Sigmoid colon (tissue), 7 donors: ENCODE results near the gene ESR1. TPM values are rescaled to one million over a fixed set of nuclear protein-coding genes. Genes with fewer than 3 reads are reported as not detected.
"Not testable (repeated sequence)": the region's sequence is repeated elsewhere in the genome, so short reads cannot be mapped to it uniquely, and the experiment has no call there.

ENCODE experiments used
- DNase-seq: peaks from one replicate; pipeline ENCODE4 v3.0.0-alpha.2; 2019
- H3K27ac ChIP-seq, 4 donors: fragments of 200-600 bp; sonication (generic); one replicate each; pipeline ENCODE4 v1.5.1; 2016 to 2019; ENCODE audit warnings: mild to moderate bottlenecking in 1 of 4
- H3K27me3 ChIP-seq, 3 donors: fragments of 200-600 bp; sonication (generic); one replicate each; pipeline ENCODE4 v1.5.1; 2019; ENCODE audit warnings: mild to moderate bottlenecking in 1 of 3
- H3K36me3 ChIP-seq, 4 donors: fragments of 200-600 bp; sonication (generic); one replicate each; pipeline ENCODE4 v1.5.1; 2016 to 2019
- H3K4me1 ChIP-seq, 4 donors: fragments of 200-600 bp; sonication (generic); one replicate each; pipeline ENCODE4 v1.5.1; 2017 to 2019
- H3K4me3 ChIP-seq, 4 donors: fragments of 200-600 bp; sonication (generic); one replicate each; pipeline ENCODE4 v1.5.1; 2017 to 2019; ENCODE audit warnings: mild to moderate bottlenecking in 2 of 4, moderate library complexity in 1 of 4
- H3K9me3 ChIP-seq, 4 donors: fragments of 200-600 bp in 3 of 4; sonication (generic) in 3 of 4; one replicate each; pipeline versions ENCODE4 v1.5.1 to v1.6.1; 2013 to 2019
- EP300 ChIP-seq, 4 donors: sonication (generic); formaldehyde crosslinking; IDR thresholded peaks; one replicate each; pipeline ENCODE4 v1.6.1; 2017; ENCODE audit warnings: antibody characterized with exemption in 4 of 4
- POLR2A ChIP-seq, 2 donors: fragments of 450-650 bp; IDR thresholded peaks; one replicate each; pipeline ENCODE4 v1.6.1; 2016; ENCODE audit warnings: antibody characterized with exemption in 2 of 2, mild to moderate bottlenecking in 2 of 2, moderate library complexity in 2 of 2
- POLR2AphosphoS5 ChIP-seq, 4 donors: sonication (generic); formaldehyde crosslinking; IDR thresholded peaks; one replicate each; pipeline ENCODE4 v1.6.1; 2017; ENCODE audit warnings: antibody characterized with exemption in 4 of 4
- WGBS, 2 donors: extraction: QIAGEN DNeasy Blood & Tissue Kit; methylation state at CpG; one replicate each; pipeline ENCODE4 v1.1.7; 2013; 5-methylcytosine and 5-hydroxymethylcytosine counted together
- intact Hi-C: fragments of 100-400 bp; cut with DNase I; formaldehyde crosslinking; loops from one replicate; pipeline ENCODE4 v1.15.1; 2023
- polyA plus RNA-seq, 3 donors: library from polyadenylated mRNA; stranded (reverse); fragments of 200-250 nt; gene quantifications; one replicate each; pipeline ENCODE4 v1.2.3, GENCODE V29; 2013
- total RNA-seq, 4 donors: library from RNA; depleted of rRNA; stranded (reverse); fragments of >200 nt; gene quantifications; one replicate each; pipeline ENCODE4 v1.1.0, GENCODE V29; 2016
- TF ChIP-seq, protein P1 (sequence below), 4 experiments: fragments of 450-650 bp in 3 of 4; fragments of 200-600 bp in 1 of 4; IDR thresholded peaks; one replicate each; pipeline ENCODE4 v1.5.1; 2016 to 2019; ENCODE audit warnings: antibody characterized with exemption in 4 of 4, mild to moderate bottlenecking in 3 of 4, moderate library complexity in 2 of 4
- donor health status: healthy with polysubstance abuse.
- donor health status: Bipolar disorder and iron deficiency.
- donor health status: healthy.

ESR1 gene
- total and polyA plus RNA-seq, 7 donors, result under 0.01 to 2.2 (median 0.91) TPM; not detected in 1

GRCh38 chr6:151963001-151963400 is 155.5 kb downstream of the ESR1 start:
- no peak overlapping the region for H3K4me3 ChIP-seq
- no peak overlapping the region for H3K27ac ChIP-seq
- intact Hi-C loops, result no loop called here
- H3K9me3 ChIP-seq, result peaks cover 0 to 3% (median 0%) of the 10 kb centered on the region in 4 donors
- DNase-seq, result no peak
- no peaks in the 10 kb centered on the region for H3K27me3 ChIP-seq
- TF ChIP-seq POLR2A (IDR thresholded peaks at IDR 0.05) (no peak), POLR2AphosphoS5 (IDR thresholded peaks at IDR 0.05) (no peak), EP300 (IDR thresholded peaks at IDR 0.05) (no peak)
- TF ChIP-seq, protein P1, sequence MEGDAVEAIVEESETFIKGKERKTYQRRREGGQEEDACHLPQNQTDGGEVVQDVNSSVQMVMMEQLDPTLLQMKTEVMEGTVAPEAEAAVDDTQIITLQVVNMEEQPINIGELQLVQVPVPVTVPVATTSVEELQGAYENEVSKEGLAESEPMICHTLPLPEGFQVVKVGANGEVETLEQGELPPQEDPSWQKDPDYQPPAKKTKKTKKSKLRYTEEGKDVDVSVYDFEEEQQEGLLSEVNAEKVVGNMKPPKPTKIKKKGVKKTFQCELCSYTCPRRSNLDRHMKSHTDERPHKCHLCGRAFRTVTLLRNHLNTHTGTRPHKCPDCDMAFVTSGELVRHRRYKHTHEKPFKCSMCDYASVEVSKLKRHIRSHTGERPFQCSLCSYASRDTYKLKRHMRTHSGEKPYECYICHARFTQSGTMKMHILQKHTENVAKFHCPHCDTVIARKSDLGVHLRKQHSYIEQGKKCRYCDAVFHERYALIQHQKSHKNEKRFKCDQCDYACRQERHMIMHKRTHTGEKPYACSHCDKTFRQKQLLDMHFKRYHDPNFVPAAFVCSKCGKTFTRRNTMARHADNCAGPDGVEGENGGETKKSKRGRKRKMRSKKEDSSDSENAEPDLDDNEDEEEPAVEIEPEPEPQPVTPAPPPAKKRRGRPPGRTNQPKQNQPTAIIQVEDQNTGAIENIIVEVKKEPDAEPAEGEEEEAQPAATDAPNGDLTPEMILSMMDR (IDR thresholded peaks at IDR 0.05), result no peak
- no peaks in the 10 kb centered on the region for H3K4me1 ChIP-seq
- 64 to 67% methylated on average over 2 of the region's 2 CpGs for WGBS, 2 donors
- no peaks in the 10 kb centered on the region for H3K36me3 ChIP-seq

- WGBS, 2 donors, result 92 to 94% methylated on average over 4 of the region's 4 CpGs
These were observed 156.9 kb downstream of the ESR1 start for GRCh38 chr6:151964412-151964811.

GRCh38 chr6:151974061-151974617 is 166.7 kb downstream of the ESR1 start:
- DNase-seq, result no peak
- no peak overlapping the region for H3K27ac ChIP-seq
- no peaks in the 10 kb centered on the region for H3K36me3 ChIP-seq
- intact Hi-C loops, result no loop called here
- H3K9me3 ChIP-seq, result no peaks in the 10 kb centered on the region
- TF ChIP-seq, protein P1 (IDR thresholded peaks at IDR 0.05), result no peak
- TF ChIP-seq POLR2A (IDR thresholded peaks at IDR 0.05) (no peak), EP300 (IDR thresholded peaks at IDR 0.05) (no peak), POLR2AphosphoS5 (IDR thresholded peaks at IDR 0.05) (no peak)
- 86 to 92% methylated on average over 4 of the region's 4 CpGs for WGBS, 2 donors
- H3K4me1 ChIP-seq, result no peaks in the 10 kb centered on the region
- no peaks in the 10 kb centered on the region for H3K27me3 ChIP-seq
- H3K4me3 ChIP-seq, result no peak overlapping the region

More at GRCh38 chr6:151964412-151964811, 156.9 kb downstream of the ESR1 start:
- intact Hi-C loops, H3K9me3 ChIP-seq, H3K27me3 ChIP-seq, H3K36me3 ChIP-seq, H3K4me3 ChIP-seq, H3K27ac ChIP-seq, DNase-seq, H3K4me1 ChIP-seq: not testable (repeated sequence)

- H3K9me3 ChIP-seq, result no peaks in the 10 kb centered on the region
- DNase-seq, result no peak
- H3K27me3 ChIP-seq, result no peaks in the 10 kb centered on the region
- no peak overlapping the region for H3K27ac ChIP-seq
- no peaks in the 10 kb centered on the region for H3K36me3 ChIP-seq
- 56 to 94% methylated on average over 1 of the region's 1 CpG for WGBS, 2 donors
- no peak overlapping the region for H3K4me3 ChIP-seq
- intact Hi-C loops, result no loop called here
- no peaks in the 10 kb centered on the region for H3K4me1 ChIP-seq
- TF ChIP-seq POLR2A (IDR thresholded peaks at IDR 0.05) (no peak), POLR2AphosphoS5 (IDR thresholded peaks at IDR 0.05) (no peak), EP300 (IDR thresholded peaks at IDR 0.05) (no peak)
- TF ChIP-seq, protein P1 (IDR thresholded peaks at IDR 0.05), result no peak
These were observed 168.3 kb downstream of the ESR1 start for GRCh38 chr6:151975795-151976194.

DNA sequence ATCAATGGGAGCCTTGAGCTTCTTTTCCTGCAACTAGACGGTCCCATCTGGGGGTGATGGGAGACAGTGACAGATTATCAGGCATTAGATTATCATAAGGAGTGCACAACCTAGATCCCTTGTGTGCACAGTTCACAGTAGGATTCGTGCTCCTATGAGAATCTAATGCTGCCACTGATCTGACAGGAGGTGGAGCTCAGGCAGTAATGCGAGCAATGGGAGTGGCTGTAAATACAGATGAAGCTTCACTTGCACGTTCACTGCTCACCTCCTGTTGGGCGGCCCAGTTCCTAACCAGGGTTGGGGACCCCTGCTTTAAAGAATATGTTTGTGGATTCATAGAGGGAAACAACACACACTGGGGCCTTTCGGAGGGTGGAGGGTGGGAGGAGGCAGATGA is 180.7 kb downstream of the ESR1 start:
- H3K27me3 ChIP-seq, H3K27ac ChIP-seq, H3K9me3 ChIP-seq, H3K4me3 ChIP-seq, H3K36me3 ChIP-seq, DNase-seq, H3K4me1 ChIP-seq, intact Hi-C loops: not testable (repeated sequence)
- 44 to 66% methylated on average over 6 of the region's 6 CpGs for WGBS, 2 donors

GRCh38 chr6:151992091-151992490 is 184.6 kb downstream of the ESR1 start:
- Histone ChIP-seq H3K4me1 (no peaks in the 10 kb centered on the region), H3K4me3 (no peak overlapping the region), H3K27me3 (no peaks in the 10 kb centered on the region), H3K27ac (no peak overlapping the region), H3K36me3 (no peaks in the 10 kb centered on the region), H3K9me3 (no peaks in the 10 kb centered on the region)
- no peak for DNase-seq
- intact Hi-C loops, result no loop called here
- WGBS, 2 donors, result 82 to 88% methylated on average over 5 of the region's 5 CpGs
- TF ChIP-seq POLR2AphosphoS5 (IDR thresholded peaks at IDR 0.05) (no peak), EP300 (IDR thresholded peaks at IDR 0.05) (no peak), POLR2A (IDR thresholded peaks at IDR 0.05) (no peak)
- TF ChIP-seq, protein P1 (IDR thresholded peaks at IDR 0.05), result no peak
